NCI-H2227 treated with DMSO at 0.1 percent for 48 hours (cell line): ENCODE measurements around the gene UBE3C.

Experiments
- DNase-seq: peaks from one replicate; lab custom pipeline; 2025; lab: John Stamatoyannopoulos, UW

Gene UBE3C

GRCh38 chr7:157177333-157177982, 38.7 kb downstream of the UBE3C start:
- DNase-seq = no peak

- DNase-seq = no peak
Observed at GRCh38 chr7:157177983-157178381, 39.3 kb downstream of the UBE3C start.

- DNase-seq = no peak
Observed at GRCh38 chr7:157183832-157184231, 45.1 kb downstream of the UBE3C start.

DNA sequence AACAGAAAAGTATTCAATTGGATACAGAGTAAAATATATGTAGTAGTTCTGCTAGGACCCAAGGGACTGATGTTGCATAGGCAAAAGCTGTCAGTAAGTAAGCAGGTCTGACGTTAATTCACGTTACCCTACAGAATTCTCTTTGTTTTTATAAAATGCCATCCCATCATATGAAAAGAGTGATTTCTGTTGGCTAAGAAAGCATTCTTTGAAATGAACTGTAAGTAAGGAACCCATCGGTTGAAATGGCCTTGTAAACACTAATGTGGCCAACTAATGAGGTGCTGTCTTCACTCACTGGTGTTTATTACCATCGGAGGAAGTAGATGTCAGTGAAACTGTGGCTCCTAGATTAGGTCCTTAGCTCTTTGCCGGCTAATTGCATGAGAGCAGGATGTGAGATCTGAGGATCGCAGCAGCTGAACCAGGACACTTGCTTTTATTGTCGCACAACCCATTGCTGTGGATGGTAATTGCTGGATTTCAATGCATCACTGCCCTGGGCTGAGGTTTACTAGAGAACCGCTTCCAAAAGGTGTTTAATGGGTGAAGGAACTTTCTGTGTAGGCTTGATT, 49.5 kb downstream of the UBE3C start:
- no peak for DNase-seq

- DNase-seq = no peak
Observed at GRCh38 chr7:157189405-157189804, 50.7 kb downstream of the UBE3C start.

DNA sequence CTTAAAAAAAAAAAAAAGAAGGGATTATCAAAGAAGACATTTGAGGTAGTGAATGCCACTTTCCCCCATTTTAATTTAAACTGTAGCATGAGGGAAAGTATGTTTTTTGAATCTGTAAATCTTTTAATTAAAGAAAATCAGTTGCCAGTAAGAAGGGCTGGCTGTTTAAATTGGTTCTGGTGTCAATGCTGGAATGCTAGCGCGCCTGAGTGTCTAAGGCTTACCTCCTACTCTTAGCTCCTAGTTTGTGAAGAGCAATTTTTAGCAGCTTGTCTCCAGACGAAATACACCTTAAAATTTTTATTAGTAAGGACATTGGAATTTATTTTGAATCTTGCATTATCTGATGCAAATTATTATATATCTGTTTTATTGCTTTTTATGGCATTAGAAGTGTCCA, 54.1 kb downstream of the UBE3C start:
- DNase-seq = no peak

GRCh38 chr7:157193274-157193673, 54.5 kb downstream of the UBE3C start:
- no peak for DNase-seq

GRCh38 chr7:157194948-157195347, 56.2 kb downstream of the UBE3C start:
- no peak for DNase-seq

DNA sequence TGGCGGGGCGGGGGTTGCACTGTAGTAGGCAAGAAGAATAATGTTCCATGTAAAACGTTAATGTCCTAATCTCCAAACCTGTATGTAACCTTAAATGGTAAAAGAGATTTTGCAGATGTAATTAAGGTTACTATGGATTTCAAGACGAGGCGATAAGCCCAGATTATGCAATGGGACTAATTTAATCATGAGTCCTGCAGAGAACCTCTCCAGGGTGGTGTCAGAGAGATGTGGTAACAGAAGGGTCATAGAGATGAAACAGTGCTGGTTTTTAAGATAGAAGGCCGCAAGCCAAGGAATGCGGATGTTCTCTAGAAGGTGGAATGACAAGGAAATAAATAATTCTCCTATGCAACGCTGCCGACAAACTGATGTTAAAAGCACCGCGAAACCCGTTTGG, 57.1 kb downstream of the UBE3C start:
- no peak for DNase-seq

- DNase-seq = no peak
Observed at GRCh38 chr7:157204134-157204533, 65.4 kb downstream of the UBE3C start.

DNA sequence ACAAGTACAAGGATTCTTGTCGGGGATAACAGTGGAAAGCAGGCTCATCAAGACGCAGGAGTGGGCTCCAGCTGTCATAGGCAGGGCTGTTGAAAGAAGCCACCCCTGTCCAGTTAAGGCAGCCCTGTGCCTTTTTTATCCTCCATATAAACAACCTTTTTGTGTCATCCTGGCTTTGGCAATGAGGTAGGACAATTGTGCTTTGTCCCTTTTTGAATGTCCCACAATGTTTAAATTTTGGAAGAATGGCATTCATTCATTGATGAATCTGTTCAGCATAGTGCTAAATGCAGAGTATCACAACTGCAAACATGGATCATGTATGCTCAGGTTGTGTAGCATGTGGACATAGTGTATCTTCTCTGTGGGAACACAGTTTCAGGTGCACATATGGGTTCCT, 66.7 kb downstream of the UBE3C start:
- no peak for DNase-seq

- no peak for DNase-seq
Observed at GRCh38 chr7:157208571-157209413, 70.1 kb downstream of the UBE3C start.

DNA sequence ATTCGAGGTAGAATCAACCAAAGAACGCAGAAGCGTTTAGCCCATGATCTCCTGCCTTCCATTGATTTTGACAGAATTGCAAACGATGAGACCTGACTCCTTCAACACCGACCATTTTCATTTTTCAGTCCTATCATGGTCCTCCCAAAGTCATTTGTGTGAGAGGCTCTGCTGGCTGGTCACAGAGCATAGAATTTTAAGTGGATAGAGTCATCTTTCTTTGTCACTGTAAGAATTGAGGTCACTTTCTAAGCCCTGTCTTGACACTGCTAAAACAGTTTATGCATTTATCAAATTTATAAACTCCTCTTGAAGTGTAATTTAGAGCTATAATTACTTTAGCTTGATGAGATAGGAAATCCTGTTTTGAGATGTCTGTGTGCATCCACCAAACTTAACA, 72.0 kb downstream of the UBE3C start:
- no peak for DNase-seq

DNA sequence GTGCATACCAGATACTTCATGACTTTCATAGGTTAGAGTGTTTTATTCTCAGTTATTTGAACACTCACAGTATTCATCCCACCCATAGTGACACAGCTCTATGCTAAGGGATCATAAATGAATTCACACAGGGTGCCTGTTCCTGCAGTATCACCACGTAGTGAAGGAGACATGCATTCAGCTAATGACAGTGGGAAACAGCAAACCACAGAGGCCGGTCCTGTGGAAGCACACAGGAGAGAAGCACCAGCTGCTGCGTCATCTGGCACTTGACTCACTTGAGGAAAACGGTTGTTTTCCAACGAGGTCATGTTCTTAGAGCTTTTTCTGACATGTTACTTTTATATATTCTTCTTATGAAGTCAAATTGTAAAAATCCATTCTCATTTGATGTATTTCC, 73.0 kb downstream of the UBE3C start:
- DNase-seq = no peak

DNA sequence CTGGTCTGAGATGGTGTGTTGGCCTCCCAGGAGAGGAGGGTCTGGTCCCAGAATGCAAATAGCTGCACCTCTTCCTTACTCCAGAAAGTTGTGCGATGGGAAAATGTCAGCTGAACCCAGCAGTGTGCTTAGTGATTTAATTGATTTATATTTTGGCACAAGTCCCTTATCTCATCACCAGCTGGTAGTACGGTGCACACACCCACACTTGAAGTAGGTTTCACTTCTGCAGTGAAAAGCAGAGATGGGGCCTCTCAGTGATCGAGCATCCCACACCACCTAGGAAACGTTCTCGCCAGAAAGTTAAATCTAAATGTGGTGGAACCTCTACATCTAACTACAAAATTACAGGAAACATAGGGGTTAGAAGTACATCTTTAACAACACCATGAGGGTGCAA, 80.4 kb downstream of the UBE3C start:
- DNase-seq = no peak

GRCh38 chr7:157220916-157221569, 82.3 kb downstream of the UBE3C start:
- no peak for DNase-seq

GRCh38 chr7:157222687-157223086, 84.0 kb downstream of the UBE3C start:
- no peak for DNase-seq

DNA sequence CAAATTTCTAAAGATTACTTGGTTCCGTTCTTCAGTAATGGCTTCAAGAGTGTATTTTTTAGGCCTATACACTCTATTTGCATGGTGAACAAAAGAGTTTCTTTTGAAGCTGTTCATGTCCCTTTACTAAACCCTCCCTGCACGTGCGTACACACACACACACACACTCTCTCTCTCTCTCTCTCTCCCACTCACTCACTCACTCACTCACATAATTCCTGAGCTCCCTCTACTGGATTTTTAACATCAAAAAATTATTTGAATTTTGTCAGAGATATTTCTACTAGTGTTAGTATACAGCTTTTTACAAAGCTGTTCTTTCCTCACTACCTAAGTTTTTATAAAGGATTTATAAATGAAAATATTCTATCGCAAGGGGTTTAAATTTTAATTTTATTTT, 85.9 kb downstream of the UBE3C start:
- DNase-seq = peak; percentile 20

- no peak for DNase-seq
Observed at GRCh38 chr7:157228864-157229422, 90.2 kb downstream of the UBE3C start.

- no peak for DNase-seq
Observed at GRCh38 chr7:157233677-157234076, 95.0 kb downstream of the UBE3C start.

- DNase-seq = no peak
Observed at GRCh38 chr7:157234271-157234670, 95.5 kb downstream of the UBE3C start.
